Pancreas (tissue), 10 donors: ENCODE data around the gene TSBP1. TPM values are rescaled to one million over a fixed set of nuclear protein-coding genes. Genes with fewer than 3 reads are reported as not detected.
A peak's percentile ranks its signal among the peaks of the same experiment; 100 is the strongest.

Source experiments
- ATAC-seq, 4 donors: fragments of 200-7000 bp; cut with Tn5 transposase; one replicate each; pipeline versions ENCODE4 v1.8.0 to v1.9.1; 2020; ENCODE audit warnings: mild to moderate bottlenecking in 4 of 4, moderate library complexity in 4 of 4
- DNase-seq, 6 donors: peaks; one replicate each; pipeline ENCODE4 v3.0.0-alpha.2; 2020
- FAIRE-seq: peaks from 2 replicates; lab custom pipeline; 2012; peaks lifted over from hg19 to GRCh38; lab: Jason Lieb, UNC
- H3K27ac ChIP-seq, 4 donors: fragments of 200-600 bp; sonication (generic); 1 replicate in 3 of 4; 2 replicates in 1 of 4; pipeline versions ENCODE4 v1.5.0 to v1.8.0; 2020
- H3K27me3 ChIP-seq, 4 donors: fragments of 200-600 bp; one replicate each; pipeline ENCODE4 v1.8.0; 2021
- H3K36me3 ChIP-seq, 3 donors: fragments of 200-600 bp; sonication (generic) in 1 of 3; one replicate each; pipeline versions ENCODE4 v1.5.0 to v1.8.0; 2020 to 2021
- H3K4me1 ChIP-seq, 3 donors: fragments of 200-600 bp; one replicate each; pipeline ENCODE4 v1.8.0; 2021
- H3K4me3 ChIP-seq, 4 donors: fragments of 200-600 bp; sonication (generic) in 2 of 4; one replicate each; pipeline versions ENCODE4 v1.5.0 to v1.8.0; 2020 to 2021
- H3K9me3 ChIP-seq, 4 donors: fragments of 200-600 bp; one replicate each; pipeline ENCODE4 v1.8.0; 2021
- WGBS, 2 donors: extraction: QIAGEN DNeasy Blood & Tissue Kit; methylation state at CpG; one replicate each; pipeline ENCODE4 v1.1.7; 2013; 5-methylcytosine and 5-hydroxymethylcytosine counted together
- intact Hi-C, 3 donors: fragments of 100-400 bp; cut with DNase I; formaldehyde crosslinking; loops; one replicate each; pipeline versions ENCODE4 v1.11.1 to v1.14.2; 2022
- polyA plus RNA-seq, 2 donors: library from polyadenylated mRNA; stranded (reverse); fragments of 200-250 nt; gene quantifications; one replicate each; pipeline ENCODE4 v1.2.3, GENCODE V29; 2013
- total RNA-seq, 6 donors: library from RNA; stranded (reverse); fragmentation: NEBNext Ultra II Directional in 4 of 6; extraction: Animal tissue kit (Norgen Biotek cat#: 25700) in 4 of 6; gene quantifications; one replicate each; pipeline versions ENCODE4 v1.2.1 to v1.2.4, GENCODE V29; 2021 to 2023
- TF ChIP-seq, protein P1 (sequence below), 4 donors: fragments of 200-600 bp; sonication (generic) in 3 of 4; IDR thresholded peaks; one replicate each; pipeline versions ENCODE4 v1.5.0 to v1.8.0; 2021; ENCODE audit warnings: antibody characterized with exemption in 4 of 4
- donor health status: healthy with polysubstance abuse.
- donor health status: DM: no; HTN: no; CAD: no; lungs with moderate emphysema.
- donor health status: DM: no; HTN: no; CAD: no.
- donor health status: control.
- donor health status: control.
- donor health status: Bipolar disorder and iron deficiency.
- donor health status: DM: yes; HTN: yes; CAD: no.
- donor health status: DM: no; HTN: no; CAD: no.
- donor health status: DM: no; HTN: no; CAD: no.
- donor health status: DM: yes; HTN: yes; CAD: no.

The TSBP1 gene
- total and polyA plus RNA-seq, 8 donors = not detected

DNA sequence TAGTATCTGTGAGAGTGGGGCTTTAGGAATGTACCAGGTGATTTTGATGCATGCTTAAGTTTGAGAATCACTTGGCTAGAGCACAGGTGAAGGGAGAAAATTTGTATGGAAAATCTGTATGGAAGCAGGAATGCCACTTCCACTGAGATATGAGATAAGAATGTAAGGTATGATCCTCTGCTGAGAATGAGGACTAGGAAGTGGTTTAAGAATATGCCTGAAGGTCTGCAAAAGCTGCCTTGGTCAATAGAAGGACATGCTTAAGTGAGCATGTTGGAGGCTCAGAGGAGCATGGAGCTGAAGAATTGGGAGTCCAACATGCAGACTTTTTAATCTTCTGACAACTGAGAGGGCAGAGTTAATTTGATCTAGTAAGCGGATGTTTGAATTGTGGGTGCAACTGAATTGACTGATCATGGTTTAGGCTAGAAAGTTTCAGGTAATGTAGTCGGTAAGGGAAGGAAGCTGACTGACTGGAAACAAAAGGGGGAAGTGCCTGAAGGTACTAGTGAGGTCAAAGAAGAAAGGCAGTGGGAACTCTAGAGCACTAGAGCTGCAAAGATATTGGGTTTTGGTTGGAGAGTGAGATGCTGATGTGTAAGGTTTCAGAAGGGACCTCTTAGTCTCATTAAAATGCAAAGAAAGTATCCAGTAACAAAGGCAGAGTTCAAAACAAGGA, 119.2 kb downstream of the TSBP1 start:
- no peaks in the 10 kb centered on the region for H3K36me3 ChIP-seq
- FAIRE-seq (no peak), ATAC-seq (no peak), DNase-seq (no peak)
- TF ChIP-seq, protein P1, sequence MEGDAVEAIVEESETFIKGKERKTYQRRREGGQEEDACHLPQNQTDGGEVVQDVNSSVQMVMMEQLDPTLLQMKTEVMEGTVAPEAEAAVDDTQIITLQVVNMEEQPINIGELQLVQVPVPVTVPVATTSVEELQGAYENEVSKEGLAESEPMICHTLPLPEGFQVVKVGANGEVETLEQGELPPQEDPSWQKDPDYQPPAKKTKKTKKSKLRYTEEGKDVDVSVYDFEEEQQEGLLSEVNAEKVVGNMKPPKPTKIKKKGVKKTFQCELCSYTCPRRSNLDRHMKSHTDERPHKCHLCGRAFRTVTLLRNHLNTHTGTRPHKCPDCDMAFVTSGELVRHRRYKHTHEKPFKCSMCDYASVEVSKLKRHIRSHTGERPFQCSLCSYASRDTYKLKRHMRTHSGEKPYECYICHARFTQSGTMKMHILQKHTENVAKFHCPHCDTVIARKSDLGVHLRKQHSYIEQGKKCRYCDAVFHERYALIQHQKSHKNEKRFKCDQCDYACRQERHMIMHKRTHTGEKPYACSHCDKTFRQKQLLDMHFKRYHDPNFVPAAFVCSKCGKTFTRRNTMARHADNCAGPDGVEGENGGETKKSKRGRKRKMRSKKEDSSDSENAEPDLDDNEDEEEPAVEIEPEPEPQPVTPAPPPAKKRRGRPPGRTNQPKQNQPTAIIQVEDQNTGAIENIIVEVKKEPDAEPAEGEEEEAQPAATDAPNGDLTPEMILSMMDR (IDR thresholded peaks at IDR 0.05) = no peak
- no peak overlapping the region for H3K27ac ChIP-seq
- intact Hi-C loops = no loop called here
- H3K9me3 ChIP-seq = no peaks in the 10 kb centered on the region
- H3K4me3 ChIP-seq = no peak overlapping the region
- WGBS, 2 donors = 43 to 54% methylated on average over 2 of the region's 2 CpGs
- H3K4me1 ChIP-seq = peaks cover 0 to 3% (median 0%) of the 10 kb centered on the region in 3 donors
- no peaks in the 10 kb centered on the region for H3K27me3 ChIP-seq

DNA sequence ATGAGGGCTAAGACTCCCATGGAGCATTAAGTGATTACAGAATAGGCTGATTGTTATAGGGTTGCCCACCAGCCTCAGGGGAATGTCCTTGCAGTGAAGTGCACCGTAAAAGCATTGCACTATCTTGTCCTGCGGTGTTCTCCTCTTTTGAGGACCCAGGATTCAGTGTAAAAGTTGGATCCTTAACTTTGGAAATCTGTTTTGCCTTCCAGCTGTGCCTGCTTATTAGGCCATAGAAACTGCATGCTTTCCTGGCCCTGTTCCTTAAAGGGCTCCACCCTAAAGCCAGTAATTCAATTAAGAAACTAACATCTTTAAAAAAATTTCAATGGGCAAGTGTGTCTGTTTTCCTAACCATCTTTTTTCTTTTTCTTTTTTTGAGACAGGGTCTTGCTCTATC, 122.4 kb downstream of the TSBP1 start:
- no peaks in the 10 kb centered on the region for H3K27me3 ChIP-seq
- no peak overlapping the region for H3K27ac ChIP-seq
- no peaks in the 10 kb centered on the region for H3K9me3 ChIP-seq
- H3K36me3 ChIP-seq = no peaks in the 10 kb centered on the region
- no peak overlapping the region for H3K4me3 ChIP-seq
- 72 to 79% methylated on average over 2 of the region's 2 CpGs for WGBS, 2 donors
- DNase-seq (no peak), FAIRE-seq (no peak), ATAC-seq (no peak)
- intact Hi-C loops = loop anchor here in 1 of 3 donors (10.0 kb wide), 2 partner anchors 146 to 546 kb away; no protein-coding TSS in a partner anchor
- H3K4me1 ChIP-seq = no peaks in the 10 kb centered on the region
- TF ChIP-seq, protein P1 (IDR thresholded peaks at IDR 0.05) = no peak

DNA sequence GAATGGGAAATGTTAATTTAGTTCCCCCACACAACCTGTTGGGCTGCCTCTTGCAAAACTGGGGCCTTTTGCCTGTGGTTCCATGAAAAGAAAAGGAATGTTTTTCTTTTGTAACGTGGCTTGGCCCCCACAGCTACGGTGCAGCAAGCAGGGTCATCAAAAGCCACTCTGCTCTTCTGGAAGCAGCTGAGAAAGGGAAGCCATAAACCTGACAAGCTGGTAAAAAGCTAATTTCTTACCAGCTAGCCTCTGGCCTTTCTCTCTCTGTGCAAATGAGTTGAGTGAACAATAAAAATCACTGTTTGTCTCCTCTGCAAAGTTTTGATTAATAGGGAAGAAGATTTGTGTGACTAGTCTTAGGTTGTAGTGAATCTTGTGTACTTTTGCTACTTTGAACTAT, 124.3 kb downstream of the TSBP1 start:
- FAIRE-seq = no peak
- intact Hi-C loops = loop anchor here in 1 of 3 donors (10.0 kb wide), 2 partner anchors 147 to 547 kb away; no protein-coding TSS in a partner anchor
- Histone ChIP-seq H3K4me3 (no peak overlapping the region), H3K27me3 (no peaks in the 10 kb centered on the region), H3K27ac (no peak overlapping the region), H3K36me3 (no peaks in the 10 kb centered on the region), H3K4me1 (no peaks in the 10 kb centered on the region), H3K9me3 (no peaks in the 10 kb centered on the region)
- no peak for ATAC-seq
- DNase-seq = no peak
- TF ChIP-seq, protein P1 (IDR thresholded peaks at IDR 0.05) = no peak
- 41 to 46% methylated on average over 2 of the region's 2 CpGs for WGBS, 2 donors

DNA sequence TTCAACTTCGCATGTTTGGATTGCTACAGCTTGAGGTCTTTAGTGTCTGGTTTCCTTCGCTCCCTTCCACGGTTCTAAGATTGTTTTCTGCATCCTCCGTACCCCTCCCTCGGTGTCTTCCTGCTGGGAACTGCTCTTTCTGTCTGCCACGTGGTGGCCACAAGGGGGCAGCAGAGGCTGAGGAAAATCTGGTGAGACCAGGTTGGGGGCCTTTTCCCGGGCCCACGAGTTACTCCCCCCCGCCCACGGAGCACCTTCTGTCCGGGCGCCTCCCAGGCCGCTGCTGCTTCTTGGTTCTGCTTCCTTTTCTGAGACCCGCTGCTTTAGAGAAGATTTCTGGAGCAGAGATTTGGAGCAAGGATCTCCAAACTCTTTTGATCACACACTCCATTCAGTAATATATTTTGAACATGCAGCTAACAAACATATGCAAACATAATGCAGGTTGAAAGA, 126.7 kb downstream of the TSBP1 start:
- H3K27ac ChIP-seq = no peak overlapping the region
- H3K36me3 ChIP-seq = no peaks in the 10 kb centered on the region
- ATAC-seq (peak; percentile 72 to 97 (median 90)), FAIRE-seq (no peak), DNase-seq (peak; percentile 50 to 87 (median 70))
- H3K4me1 ChIP-seq = no peaks in the 10 kb centered on the region
- intact Hi-C loops = loop anchor here in 1 of 3 donors (10.0 kb wide), 2 partner anchors 150 to 550 kb away; no protein-coding TSS in a partner anchor
- TF ChIP-seq, protein P1 (IDR thresholded peaks at IDR 0.05) = peak; percentile 79 to 91 (median 88)
- WGBS, 2 donors = 0 to 1% methylated on average over 14 of the region's 14 CpGs
- H3K4me3 ChIP-seq = no peak overlapping the region
- H3K9me3 ChIP-seq = no peaks in the 10 kb centered on the region
- no peaks in the 10 kb centered on the region for H3K27me3 ChIP-seq

DNA sequence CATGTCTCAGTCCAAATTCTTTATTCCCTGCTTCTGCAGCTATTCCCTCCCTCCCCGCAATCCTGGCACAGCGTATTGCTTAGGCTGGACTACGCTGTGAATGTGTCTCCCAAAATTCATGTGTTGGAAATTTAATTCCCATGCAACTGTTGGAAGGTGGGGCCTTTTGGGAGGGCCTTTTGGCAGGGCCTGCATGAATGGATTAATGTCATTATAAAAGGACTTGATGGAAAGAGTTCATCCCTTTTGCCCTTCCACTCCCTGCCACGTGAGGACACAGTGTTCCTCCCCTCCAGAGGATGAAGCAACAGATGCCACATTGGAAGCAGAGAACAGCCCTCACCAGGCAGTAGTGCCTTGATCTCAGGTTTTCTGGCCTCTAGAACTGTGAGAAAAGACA, 127.4 kb downstream of the TSBP1 start:
- Histone ChIP-seq H3K9me3 (no peaks in the 10 kb centered on the region), H3K36me3 (no peaks in the 10 kb centered on the region), H3K4me3 (no peak overlapping the region), H3K27me3 (no peaks in the 10 kb centered on the region), H3K4me1 (no peaks in the 10 kb centered on the region), H3K27ac (no peak overlapping the region)
- DNase-seq (no peak), ATAC-seq (peak in 2 of 4 donors; percentile 24 to 34), FAIRE-seq (no peak)
- WGBS, 2 donors = 76 to 83% methylated on average over 4 of the region's 4 CpGs
- intact Hi-C loops = loop anchor here in 1 of 3 donors (10.0 kb wide), 2 partner anchors 151 to 551 kb away; no protein-coding TSS in a partner anchor
- TF ChIP-seq, protein P1 (IDR thresholded peaks at IDR 0.05) = no peak
